Fibroblast of mammary gland (primary cell): Measurements from ENCODE around the gene GRIK3.

ENCODE experiments used
- DNase-seq: peaks from one replicate; pipeline ENCODE4 v3.0.0-alpha.2; 2010; ENCODE audit warnings: low read depth
- H3K4me3 ChIP-seq: 2 replicates; pipeline ENCODE4 v1.5.1; 2011; ENCODE audit warnings: low read depth, mild to moderate bottlenecking, low read length, moderate library complexity; ENCODE audit not compliant: control insufficient read depth
- TF ChIP-seq, protein P1 (sequence below): conservative IDR thresholded peaks from 2 replicates; pipeline ENCODE4 v1.5.1; 2011; ENCODE audit warnings: low read depth, low read length, inconsistent platforms; ENCODE audit not compliant: control insufficient read depth, insufficient read depth

GRIK3 gene

GRCh38 chr1:37006132-37006868, 28.0 kb downstream of the GRIK3 start:
- no peak for DNase-seq
- TF ChIP-seq, protein P1, sequence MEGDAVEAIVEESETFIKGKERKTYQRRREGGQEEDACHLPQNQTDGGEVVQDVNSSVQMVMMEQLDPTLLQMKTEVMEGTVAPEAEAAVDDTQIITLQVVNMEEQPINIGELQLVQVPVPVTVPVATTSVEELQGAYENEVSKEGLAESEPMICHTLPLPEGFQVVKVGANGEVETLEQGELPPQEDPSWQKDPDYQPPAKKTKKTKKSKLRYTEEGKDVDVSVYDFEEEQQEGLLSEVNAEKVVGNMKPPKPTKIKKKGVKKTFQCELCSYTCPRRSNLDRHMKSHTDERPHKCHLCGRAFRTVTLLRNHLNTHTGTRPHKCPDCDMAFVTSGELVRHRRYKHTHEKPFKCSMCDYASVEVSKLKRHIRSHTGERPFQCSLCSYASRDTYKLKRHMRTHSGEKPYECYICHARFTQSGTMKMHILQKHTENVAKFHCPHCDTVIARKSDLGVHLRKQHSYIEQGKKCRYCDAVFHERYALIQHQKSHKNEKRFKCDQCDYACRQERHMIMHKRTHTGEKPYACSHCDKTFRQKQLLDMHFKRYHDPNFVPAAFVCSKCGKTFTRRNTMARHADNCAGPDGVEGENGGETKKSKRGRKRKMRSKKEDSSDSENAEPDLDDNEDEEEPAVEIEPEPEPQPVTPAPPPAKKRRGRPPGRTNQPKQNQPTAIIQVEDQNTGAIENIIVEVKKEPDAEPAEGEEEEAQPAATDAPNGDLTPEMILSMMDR = no peak
- H3K4me3 ChIP-seq = no peak overlapping the region

DNA sequence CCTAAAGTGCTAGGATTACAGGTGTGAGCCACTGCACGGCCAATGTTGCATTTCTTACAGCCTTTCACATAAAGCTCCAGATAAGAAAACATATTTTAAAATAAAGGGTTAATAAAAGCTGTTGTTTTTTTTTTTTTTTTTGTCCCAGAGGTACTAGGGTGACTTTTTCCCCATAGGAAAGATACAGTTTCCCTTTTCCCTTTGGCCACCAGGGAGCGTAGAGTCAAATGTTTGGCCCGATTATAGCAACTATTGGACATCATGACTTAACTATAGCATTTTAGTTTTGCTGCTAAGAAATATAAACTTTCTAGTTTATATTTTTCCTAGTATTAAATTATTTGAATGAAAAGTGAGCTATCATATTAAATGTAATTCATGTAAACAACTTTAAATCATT, 31.4 kb downstream of the GRIK3 start:
- no peak overlapping the region for H3K4me3 ChIP-seq
- TF ChIP-seq, protein P1 = no peak
- no peak for DNase-seq

DNA sequence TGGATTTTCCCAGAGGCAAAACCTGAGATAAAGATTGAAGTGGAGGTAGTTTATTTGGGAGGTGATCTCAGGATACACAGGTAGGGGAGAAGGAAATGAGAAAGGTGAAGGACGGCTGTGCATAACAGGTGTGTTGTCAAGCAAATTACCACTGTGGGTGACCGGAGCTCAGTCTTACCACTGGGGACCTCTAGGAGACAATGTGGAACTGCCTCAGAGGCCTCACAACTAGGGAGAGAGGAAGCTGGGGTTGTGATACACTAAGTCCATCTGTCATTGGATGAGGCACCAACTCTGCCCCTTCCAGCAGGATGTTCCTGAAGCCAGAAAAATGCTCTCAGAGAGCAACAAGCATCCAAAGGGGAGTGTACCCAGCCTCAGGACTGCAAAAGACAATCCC, 32.6 kb downstream of the GRIK3 start:
- TF ChIP-seq, protein P1 = no peak

DNA sequence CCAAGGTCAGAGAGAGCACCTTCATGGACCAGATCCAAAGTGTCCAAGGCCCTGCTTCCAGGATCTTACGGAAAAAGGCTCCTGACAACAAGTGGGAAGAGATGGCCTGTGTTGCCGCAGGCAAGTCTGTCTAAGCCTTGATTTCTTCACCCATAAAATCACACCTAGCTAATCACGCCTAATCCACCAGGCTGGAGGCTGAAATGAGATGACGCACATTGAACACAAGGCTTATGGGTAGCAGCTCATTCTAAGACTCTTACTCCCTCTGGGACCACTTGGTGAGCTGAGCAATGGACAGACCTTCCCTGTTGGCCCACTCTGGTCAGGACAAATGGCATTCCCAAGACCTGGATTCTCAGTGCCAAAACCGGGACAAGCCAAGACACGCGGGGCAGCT, 38.2 kb downstream of the GRIK3 start:
- no peak overlapping the region for H3K4me3 ChIP-seq
- DNase-seq = no peak
- TF ChIP-seq, protein P1 = no peak

More for the DNA sequence above, 32.6 kb downstream of the GRIK3 start:
- H3K4me3 ChIP-seq = no peak overlapping the region
- no peak for DNase-seq

DNA sequence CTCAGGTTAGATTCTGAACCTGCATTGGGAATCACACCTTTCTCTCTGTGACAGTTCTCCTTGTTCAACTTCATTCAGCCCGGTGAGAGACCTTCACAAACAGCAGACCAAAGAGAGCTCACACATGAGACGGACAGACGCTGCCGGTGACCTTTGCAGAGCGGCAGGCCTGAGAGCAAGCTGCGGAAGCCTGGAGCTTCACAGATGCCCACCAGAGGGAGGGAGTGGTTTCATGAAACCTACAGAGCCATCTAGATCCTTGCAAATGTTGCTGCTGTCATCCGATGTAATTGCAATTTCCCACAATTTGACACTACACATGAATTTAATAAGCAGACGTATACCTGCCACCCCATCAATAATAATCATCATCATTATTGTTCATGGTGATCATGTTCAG, 39.4 kb downstream of the GRIK3 start:
- no peak for DNase-seq
- TF ChIP-seq, protein P1 = no peak
- H3K4me3 ChIP-seq = no peak overlapping the region

DNA sequence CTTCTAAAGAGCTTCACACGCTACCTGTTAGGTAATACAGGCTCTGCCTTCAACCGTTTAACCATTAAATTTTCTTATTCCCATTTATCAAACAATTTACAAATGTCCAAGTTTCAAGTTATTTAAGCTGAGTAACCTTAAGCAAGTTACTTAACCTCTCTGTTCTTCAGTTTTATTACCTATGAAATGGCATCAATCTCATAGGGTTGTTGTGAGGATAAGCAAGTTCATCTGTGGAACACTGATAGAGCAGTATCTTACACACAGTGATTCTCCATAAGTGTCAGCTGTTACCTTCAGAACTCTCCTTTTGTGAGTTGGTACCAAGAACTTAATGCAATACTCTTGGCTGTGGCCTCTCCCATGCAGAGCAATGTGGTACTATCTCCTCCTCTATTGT, 40.0 kb downstream of the GRIK3 start:
- no peak overlapping the region for H3K4me3 ChIP-seq
- TF ChIP-seq, protein P1 = no peak
- DNase-seq = no peak

DNA sequence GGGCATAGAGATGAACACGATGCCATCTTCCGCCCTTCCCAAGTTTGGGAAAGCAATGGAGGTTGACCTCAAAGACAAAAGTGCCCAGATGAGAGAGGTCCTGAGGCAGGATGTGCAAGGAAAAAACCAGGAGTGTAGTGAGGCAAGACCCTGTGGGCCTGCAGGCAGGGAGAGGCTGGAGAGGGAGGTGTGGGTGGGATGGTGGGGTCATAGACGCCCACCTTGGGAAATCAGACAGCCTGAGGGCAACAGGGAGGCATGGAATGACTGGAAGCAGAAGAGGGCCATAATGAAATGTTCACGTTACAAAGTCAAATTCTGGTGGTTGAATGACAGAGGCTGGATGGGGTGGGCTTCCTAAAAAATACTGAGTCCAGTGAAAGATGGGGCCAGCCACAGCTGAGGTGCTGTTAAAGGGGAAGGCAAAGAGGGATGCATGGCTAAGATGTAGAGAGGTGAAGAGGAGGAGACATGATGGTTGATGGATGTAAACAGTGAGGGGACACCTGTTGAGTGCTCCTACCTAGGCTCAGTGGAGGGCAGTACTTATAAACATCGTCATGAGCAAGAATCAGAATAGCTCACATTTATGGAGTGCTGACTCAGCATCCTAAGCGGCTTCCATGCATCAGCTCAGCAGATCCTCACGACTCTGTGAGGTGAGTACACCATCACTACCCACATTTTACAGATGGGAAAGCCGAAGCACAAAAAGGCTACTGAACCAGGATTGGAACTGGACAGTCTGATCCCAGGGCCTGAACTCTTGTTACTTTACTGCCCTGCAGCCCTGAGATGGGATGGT, 42.0 kb downstream of the GRIK3 start:
- H3K4me3 ChIP-seq = no peak overlapping the region
- DNase-seq = no peak
- TF ChIP-seq, protein P1 = no peak
